GM04504 (cell line): ENCODE data around the gene PLEK2.

Source experiments
- DNase-seq: peaks from one replicate; pipeline ENCODE4 v3.0.0-alpha.2; 2012; ENCODE audit warnings: low read depth

The PLEK2 gene

GRCh38 chr14:67397536-67397935 lies 14.4 kb downstream of the PLEK2 start:
- no peak for DNase-seq

- DNase-seq = no peak
Observed at GRCh38 chr14:67396381-67396970, 15.5 kb downstream of the PLEK2 start.

DNA sequence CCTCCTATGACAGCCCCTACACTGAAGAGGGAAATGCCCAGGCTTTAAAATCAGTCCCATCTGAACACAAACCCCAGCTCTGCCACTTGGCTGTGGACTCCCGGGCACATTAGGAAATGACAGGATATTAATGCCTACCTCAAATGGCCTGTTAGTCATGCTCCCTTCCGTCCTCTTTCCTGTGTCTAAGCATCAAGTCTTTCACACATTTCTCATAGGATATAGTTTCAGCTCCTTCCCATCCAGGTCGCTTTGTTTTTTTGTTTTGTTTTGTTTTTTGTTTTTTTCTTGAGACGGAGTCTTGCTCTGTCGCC lies 16.1 kb downstream of the PLEK2 start:
- DNase-seq = no peak

DNA sequence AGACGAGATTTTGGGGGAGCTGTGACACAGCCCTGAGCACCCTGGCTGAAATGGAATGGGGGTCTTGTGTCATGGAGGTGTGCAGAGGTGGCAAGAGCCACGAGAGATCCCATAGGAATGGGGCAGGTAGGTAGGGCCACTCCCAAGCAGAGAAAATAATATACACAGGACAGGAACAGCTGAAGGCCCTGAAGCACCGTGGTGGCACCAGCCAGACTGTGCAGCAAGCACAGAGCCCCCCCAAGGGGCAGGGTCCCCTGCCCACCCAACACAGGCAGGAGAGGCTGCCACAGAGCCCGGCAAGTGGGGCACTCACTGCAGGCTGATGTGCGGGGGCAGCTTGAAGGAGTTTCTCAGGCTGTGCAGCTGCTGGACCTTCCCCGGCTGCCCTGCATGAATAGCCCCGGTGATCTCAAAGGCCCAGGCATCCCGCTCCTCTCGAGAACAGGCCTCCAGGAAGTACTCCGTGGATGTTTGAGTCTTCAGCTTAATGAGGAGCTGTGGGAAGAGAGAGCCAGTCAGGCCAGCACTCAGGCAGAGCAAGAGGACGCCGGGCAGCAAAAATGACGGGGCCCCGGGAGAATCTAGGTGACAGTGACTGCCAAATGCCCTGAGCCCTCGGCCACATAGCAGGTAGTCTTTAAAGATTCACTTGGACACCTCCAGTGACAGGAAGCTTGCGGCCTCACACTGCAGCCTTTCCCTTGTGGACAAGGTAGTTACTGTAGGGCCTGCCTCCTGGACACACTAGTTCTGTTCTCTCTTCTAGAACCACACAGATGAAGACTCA lies 16.7 kb downstream of the PLEK2 start:
- no peak for DNase-seq

DNA sequence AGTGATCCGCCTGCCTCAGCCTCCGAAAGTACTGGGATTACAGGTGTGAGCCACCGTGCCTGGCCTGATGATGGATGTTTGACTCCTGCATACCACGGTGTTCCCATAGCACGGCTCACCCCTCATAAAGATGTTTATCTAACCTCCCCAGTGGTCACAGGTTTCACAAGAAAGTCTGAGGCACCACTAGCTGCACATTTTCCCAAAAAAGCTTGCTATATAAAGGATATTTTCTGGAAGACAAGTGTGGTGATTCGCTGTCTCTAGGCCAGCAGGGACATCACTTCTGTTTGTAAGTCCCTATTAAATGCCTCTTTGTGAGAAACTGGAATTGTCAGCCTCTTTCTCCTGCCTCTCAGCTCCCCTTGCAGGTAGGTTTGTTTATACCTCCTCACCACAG lies 18.3 kb downstream of the PLEK2 start:
- no peak for DNase-seq

- no peak for DNase-seq
Observed at GRCh38 chr14:67392800-67393199, 19.2 kb downstream of the PLEK2 start.

DNA sequence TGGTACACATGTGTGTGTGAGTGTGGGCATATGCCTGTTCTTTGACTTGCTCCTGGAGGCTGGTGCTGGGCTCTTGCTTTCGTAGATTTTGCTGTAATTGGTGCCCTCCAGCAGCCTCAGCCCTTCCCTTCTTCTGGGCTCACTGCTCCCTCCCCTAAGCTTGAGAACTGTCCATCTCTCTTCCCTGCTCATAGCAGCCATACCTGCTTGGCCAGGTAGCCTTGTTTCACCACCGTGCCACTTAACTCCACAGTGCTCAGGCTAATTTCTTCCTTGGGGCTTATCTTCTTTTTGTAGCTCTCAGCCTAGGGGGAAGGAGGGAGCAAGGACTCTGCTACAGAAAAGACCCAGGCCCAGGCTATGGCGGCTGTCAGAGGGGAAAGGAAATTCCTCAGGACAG lies 19.8 kb downstream of the PLEK2 start:
- no peak for DNase-seq

DNA sequence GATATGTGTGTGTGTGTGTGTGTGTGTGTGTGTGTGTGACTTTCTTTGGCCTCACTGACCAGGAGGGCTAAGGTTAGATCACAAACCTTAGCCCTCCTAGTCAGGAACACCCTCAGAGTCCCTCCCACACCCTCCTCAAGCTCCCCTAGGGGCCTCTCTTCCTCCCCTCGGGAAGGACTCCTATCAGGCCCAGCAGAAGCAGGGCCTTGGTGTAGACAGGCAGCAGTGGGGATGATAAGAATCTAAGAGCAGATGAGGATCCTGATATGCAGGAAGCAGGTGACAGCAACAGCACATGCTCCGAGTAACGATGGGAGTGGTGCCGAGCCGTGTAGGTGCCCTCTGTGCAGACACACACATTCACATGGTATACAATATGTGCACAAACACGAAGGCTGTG lies 20.7 kb downstream of the PLEK2 start:
- DNase-seq = no peak

DNA sequence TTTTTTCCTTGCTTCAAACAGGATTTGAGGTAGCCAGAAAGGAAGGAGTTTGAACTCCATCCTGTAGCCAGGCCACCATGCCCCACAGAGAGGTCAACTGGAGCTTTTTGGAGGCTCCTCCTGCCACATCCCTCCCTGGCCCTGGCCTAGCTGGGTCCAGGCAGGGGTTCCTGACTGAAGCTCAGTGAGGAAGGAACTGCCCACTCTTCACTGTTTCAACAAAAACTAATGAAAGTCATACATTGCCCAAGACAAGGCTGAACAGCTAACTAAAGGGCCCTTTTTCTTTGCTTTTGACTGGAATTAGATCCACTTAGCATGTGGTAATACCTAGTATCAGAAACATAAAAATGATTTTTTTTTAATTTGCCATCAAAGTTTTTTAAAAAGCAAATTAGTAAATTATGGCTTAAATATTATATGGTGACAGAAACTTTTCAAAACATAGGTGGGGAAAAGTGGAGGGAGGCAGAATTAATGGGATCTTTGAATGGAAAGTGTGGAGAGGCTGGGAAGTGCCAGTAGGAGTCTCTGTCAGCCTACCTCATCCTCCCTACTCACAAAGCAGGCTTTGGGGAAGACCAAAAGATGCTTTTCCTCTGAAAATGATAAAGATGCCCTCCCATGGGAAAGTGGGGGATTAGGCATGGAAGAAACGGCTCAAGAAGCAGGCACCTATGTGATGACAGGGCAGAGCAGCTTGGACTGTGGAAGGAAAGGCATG lies 22.0 kb downstream of the PLEK2 start:
- no peak for DNase-seq

DNA sequence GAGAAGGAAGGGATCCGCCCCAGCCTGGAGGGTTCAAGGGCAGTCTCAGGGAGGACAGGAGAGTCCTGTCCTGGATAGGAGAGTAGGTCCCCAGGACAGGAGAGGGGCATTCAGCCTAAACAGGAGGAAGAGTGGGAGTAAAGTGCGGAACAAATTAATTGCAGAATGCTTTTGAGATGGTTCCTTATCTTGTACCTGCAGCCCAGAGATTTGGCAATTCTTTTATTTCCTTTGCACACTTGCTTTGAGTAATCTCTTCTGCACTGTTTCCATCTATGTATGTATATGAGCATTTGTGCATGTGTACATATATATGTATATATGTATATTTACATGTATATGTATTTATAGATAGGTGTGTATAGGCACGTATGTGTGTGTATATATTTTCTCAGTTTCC lies 22.7 kb downstream of the PLEK2 start:
- DNase-seq = no peak

- DNase-seq = peak; percentile 9
Observed at GRCh38 chr14:67387195-67387594, 24.8 kb downstream of the PLEK2 start.

GRCh38 chr14:67385618-67386017 lies 26.3 kb downstream of the PLEK2 start:
- DNase-seq = no peak

DNA sequence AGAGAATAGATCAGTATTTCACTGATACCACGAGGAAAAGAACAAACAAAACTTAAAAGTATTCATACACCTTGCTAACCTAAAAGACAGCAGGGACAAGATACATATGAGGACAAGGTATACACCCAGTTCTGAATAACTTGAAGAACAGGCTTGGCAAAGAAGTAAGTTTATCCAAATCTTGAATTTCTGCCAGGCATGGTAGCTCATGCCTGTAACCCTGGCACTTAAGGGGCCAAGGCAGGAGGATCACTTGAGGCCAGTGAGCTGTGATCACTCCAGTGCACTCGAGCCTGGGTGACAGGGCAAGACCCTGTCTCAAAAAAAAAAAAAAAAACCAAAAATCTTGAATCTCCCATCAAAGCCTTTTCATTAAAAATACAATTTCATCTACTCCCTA lies 26.8 kb downstream of the PLEK2 start:
- no peak for DNase-seq

- no peak for DNase-seq
Observed at GRCh38 chr14:67377916-67378315, 34.0 kb downstream of the PLEK2 start.

- DNase-seq = no peak
Observed at GRCh38 chr14:67373347-67373746, 38.6 kb downstream of the PLEK2 start.

DNA sequence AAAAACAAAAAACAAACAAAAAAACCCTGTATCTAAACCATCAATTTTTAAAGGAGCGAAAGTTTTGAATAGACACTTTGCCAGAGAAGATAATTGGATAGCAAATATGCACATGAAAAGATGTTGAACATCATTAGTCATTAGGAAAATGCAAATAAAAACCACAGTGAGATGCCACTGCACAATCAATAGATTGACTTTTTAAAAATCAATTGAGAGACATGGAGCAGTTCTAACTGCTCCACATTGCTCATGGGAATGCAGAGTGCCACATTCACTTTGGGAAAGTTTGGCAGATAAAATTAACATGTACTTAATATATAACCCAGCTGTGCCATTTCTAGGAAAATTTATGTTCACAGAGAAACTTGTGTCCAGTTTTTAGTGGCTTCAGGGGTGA lies 39.1 kb downstream of the PLEK2 start:
- no peak for DNase-seq

GRCh38 chr14:67371247-67372148 lies 40.5 kb downstream of the PLEK2 start:
- DNase-seq = no peak

GRCh38 chr14:67370830-67371229 lies 41.1 kb downstream of the PLEK2 start:
- DNase-seq = no peak

- DNase-seq = no peak
Observed at GRCh38 chr14:67365476-67365875, 46.5 kb downstream of the PLEK2 start.

DNA sequence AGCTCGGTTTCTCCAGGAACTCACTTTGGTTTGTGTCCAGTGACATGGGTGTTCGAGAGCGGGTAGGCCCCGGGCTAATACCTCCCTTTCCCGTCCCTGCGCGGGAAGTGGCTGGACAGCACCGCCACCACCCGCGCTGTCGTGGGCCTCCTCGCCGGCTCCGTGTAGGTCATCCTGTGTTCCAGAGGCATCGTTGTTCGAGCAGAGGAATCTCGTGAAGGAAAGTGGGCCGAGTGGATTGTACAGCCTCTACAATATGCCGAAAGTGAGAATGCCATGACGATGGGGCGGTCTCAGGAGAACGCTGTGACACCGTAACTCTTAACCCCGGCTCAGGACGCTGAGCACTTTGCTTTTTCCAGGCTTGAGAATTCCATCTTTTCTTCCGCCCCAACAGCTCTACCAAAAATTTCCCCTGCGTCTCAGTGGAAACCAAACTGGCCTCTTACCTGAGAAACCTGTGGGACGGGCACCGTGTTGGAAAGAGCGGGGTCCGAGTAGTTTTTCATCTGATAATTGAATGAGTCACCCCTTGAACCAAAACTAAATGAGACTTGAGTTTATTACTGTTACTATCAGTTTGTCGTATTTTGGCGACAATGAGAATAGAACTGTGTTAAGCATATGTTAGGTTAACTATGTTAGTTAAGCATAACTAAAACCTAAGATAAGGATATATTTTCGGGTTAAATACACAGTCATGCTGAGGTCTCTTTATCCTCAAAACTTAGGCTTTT lies 51.3 kb downstream of the PLEK2 start:
- no peak for DNase-seq

GRCh38 chr14:67359775-67360469 lies 52.0 kb downstream of the PLEK2 start, which contains the start of the genes ATP6V1D and EIF2S1:
ATP6V1D (minus strand) TSS chr14:67359804; CDS start chr14:67359698, 106 bp downstream.
EIF2S1 (plus strand) TSS chr14:67360328; CDS start chr14:67364768, 4,440 bp downstream.
- DNase-seq = peak; percentile 99
